GM21360 (cell line): ENCODE results near the gene NTN3.
"Not testable (repeated sequence)": the region's sequence is repeated elsewhere in the genome, so short reads cannot be mapped to it uniquely, and the experiment has no call there.

Experiments used
- ATAC-seq: cut with Tn5 transposase; IDR thresholded peaks from one replicate; pipeline ENCODE4 v1.9.1; 2021; ENCODE audit warnings: mild to moderate bottlenecking, moderate library complexity; ENCODE audit not compliant: unreplicated experiment

NTN3 gene

DNA sequence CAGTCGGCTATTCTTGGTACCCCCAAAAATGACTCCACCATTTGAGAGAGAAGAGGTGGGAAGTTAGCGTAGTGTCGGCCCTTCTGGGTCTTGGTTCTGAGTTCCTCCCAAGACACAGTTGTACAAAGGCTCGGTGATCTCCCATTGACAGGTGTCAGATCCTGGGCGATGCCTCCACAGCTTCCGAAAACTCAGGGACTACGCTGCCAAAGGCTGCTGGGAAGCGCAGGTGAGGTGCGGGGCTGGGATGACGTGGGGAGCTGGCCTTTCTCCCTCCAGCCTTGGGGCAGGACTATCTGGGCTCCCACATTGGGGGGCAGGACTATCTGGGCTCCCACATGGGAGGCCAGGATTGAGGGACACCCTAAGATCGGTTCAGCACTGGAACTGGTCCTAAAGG, 31.5 kb upstream of the NTN3 start:
- ATAC-seq: no peak

DNA sequence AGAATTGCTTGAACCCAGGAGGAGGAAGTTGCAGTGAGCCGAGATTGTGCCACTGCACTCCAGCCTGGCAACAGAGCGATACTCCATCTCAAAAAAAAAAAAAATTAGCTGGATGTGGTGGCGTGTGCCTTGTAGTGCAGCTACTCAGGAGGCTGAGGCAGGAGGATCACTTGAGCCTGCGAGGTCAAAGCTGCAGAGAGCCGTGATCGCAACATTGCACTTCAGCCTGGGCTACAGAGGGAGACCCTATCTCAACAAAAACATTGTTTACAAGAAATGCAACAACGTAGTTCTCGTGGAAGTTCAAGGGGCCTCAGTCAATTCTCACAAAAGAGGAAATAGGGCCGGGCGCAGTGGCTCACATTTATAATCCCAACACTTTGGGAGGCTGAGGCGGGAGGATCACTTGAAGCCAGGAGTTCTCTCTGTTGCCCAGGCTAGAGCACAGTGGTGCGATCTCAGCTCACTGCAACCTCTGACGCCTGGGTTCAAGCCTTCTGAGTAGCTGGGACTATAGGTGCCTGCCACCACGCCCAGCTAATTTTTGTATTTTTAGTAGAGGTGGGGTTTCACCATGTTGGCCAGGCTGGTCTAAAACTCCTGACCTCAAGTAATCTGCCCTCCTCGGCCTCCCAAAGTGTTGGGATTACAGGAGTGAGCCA, 29.8 kb upstream of the NTN3 start:
- not testable (repeated sequence) for ATAC-seq

DNA sequence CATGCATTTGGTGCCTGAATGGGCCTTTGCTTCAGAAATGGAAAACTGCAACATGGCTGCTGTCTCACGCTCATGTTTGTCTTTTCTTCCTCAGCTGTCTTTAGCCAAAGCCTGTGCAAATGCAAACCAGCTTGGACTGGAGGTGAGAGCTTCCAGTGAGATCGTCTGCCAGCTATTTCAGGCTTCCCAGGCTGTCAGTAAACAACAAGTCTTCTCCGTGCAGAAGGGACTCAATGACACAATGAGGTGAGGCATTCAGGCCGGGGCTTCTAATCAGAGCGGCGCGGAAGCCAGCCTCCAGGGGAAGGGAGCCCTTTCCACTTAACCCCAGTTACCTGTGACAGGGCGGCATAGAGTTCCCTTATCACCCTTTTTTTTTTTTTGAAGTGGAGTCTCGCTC, 27.5 kb upstream of the NTN3 start:
- no peak for ATAC-seq

DNA sequence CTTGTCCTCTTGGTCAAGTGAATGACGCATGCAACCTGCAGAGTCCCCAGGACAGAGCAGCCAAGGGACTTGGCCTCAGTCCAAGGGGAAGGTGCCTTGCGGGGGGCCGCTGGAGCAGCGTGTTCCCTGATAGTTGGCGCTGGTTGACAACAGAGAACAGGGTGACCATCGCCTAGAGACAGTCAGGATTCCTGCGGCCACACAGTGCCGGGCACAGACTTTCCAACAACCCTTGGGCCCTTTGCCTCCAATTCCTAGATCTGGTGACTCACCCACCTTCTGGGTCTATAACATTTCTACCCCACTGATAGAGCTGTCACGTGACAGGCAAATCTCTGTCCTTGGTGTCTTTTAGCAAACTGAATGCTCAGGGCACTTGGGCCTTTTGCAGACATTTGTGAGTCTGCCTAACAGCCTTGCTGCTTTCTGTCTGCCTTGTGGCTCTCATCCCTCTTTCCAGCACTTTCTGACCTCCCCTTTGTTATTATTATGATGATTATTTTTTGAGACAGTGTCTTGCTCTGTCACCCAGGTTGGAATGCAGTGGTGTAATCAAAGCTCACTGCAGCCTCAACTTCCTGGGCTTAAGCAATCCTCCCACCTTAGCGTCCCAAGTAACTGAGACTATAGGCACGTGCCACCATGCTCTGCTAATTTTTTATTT, 23.0 kb upstream of the NTN3 start:
- no peak for ATAC-seq

DNA sequence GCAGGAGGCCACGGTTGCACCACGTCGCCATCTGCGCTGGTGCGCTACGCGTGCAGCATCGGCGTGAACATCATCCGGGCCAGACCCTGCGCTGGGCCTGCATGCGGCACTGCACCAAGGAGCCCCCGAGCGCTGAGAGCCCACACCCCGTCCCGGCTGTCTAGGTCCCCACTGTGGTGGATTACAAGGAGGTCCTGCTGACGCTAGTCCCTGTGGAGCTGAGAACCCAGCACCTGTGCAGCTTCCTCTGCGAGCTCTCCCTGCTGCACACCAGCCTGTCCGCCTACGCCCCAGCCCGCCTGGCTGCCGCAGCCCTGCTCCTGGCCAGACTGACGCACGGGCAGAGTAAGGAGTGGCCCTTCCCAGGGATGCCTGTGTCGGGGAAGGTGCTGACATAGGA, 22.0 kb upstream of the NTN3 start:
- ATAC-seq: no peak

DNA sequence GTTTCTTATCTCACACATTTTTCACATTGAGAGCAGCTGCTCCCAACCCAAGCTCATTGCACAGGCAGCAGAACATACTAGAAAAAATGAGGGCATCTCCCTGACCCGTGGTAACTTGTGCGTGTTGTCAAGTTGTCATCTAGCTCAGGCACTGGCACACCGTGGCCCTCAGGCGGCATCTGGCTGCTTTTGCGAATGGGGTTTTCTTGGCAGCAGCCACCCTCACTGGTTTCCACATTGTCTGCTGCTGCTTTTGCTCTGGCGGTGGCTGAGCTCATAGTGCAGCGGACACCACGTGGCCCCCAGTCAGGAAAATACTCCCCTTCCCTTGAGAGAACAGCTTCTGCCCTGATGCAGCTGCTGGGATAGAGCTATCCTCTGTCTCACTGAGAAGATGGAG, 20.6 kb upstream of the NTN3 start:
- ATAC-seq: no peak

DNA sequence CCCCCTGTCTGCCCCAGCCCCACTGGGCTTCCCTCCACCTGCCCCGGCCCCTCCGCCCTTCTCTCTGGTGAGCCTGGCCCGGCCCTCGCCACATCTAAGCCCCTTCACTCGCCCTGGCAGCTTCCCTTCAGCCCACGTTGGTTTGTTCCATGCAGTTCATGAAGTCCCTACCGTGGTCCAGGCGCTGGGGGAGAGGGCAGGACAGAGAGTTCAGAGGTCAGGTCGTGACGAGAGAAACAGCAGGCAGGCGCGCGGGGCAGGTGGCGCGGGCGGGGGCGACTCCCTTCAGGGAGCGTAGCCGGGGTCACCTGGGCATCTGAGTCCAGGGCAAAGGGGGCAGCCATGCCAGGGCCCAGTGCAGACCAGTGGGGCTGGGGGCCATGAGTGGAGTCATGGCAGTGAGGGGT, 20.1 kb upstream of the NTN3 start:
- no peak for ATAC-seq

DNA sequence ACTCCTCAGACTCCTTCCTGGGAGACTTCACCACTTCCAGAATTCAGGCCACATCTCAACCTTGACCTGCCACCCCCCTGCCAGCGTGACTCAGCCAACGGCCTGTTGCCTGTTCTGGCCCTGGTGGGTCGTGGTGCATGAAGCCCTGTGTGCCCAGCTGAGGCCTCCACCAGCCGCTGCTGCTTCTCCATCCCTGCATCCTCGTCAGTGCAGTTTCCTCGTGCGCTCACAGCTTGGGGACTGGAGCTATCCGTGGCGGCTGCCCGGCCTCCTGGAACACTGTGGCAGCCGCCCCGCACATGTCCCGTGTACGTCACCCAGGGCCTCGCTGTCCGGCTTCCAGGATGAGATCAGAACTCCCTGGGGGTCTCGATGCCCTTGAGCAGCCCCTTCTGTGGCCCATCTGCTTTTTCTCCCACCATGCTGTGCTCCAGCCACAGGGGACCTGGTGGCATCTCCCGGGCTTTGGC, 19.2 kb upstream of the NTN3 start:
- no peak for ATAC-seq

DNA sequence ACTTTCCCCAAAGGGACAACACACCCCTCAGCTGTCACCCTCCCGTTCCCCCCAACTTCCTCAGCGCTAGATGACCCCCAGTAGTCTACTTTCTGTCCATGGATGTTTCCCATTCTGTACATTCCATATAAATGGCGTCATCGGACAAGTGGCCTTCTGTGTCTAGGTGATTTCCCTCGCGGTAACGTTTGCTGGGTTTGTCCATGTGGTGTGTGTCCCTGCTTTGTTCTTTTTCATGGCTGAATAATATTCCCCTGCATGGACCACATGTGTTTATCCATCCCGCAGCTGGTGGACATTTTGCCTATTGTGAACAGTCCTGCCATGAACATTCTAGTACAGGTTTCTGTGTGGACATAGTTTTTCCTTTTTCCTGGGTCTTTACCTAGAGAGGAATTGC, 18.4 kb upstream of the NTN3 start:
- ATAC-seq: no peak

DNA sequence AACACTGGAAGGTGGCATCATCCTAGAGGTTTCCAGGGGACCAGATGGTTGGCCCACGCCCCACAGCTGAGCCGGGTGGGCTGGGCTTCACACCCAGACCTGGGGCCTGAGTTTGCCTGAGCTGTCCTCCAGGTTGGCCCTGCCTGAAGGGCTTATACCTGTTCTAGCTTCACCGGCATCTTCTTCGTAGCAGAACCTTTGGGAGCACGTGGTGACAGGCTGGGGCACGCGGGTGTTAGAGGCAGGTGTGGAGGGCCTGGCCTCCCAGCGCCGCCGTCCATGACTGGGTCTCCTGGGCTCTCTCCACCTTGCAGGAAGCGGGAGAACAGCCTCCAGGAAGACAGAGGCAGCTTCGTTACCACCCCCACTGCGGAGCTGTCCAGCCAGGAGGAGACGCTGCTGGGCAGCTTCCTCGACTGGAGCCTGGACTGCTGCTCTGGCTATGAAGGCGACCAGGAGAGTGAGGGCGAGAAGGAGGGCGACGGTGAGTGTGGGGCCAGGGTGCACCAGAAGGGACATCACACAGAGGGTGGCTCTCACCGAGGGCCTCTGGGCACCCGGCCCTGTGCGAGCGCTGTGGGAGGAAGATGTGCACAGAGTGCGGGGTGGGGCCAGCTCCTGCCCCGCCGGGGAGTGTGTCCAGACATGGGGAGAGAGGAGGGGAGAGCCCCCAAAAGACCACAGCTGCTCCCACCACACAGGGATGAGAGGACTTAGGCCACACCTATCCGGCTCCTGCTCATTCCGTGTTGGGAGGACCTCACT, 15.8 kb upstream of the NTN3 start:
- ATAC-seq: no peak

DNA sequence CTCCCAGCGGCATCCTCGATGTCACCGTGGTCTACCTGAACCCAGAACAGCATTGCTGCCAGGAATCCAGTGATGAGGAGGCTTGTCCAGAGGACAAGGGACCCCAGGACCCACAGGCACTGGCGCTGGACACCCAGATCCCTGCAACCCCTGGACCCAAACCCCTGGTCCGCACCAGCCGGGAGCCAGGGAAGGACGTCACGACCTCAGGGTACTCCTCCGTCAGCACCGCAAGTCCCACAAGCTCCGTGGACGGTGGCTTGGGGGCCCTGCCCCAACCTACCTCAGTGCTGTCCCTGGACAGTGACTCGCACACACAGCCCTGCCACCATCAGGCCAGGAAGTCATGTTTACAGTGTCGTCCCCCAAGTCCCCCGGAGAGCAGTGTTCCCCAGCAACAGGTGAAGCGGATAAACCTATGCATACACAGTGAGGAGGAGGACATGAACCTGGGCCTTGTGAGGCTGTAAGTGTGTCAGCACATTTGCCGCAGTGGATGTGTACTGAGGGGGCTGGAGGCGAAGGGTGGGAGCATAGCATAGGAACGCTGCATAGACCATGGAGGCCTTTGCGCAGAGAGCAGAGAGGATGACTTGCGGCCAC, 14.4 kb upstream of the NTN3 start:
- ATAC-seq: no peak

DNA sequence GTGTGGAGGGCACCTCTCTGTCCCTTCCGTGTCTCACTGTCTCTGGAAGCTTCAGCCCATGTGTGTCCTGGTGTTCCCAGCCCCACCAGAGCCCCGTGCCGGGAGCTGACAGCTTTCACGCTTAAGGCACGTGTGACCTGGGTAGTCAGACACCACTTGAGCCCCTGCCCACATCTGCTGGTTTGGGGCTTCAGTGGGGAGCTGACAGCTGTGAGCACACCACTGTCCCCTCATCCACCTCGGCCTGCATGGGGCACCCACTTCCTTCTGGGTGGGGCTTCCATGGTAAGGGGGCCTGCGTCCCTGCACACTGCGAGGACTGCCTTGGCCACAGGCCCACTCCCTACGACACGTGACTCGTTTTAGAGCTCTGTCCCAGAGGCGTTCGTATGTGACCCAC, 13.8 kb upstream of the NTN3 start:
- no peak for ATAC-seq

DNA sequence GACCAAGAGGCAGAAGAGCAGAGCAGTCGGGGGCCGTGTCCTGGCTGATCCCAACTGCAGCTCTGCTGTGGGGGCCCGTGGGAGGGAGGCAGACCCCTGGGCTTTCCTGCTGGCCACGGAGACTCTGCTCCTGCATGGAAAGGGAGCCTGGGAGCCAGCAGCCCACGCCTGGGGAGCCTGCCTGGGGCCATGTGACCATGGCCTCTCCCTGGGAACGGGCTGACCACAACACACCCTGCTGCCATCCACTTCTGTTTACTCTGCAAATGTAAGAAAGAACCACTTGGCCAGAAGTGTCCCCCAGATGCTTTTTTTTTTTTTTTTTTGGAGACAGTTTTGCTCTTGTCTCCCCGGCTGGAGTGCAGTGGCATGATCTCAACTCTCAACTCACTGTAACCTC, 13.2 kb upstream of the NTN3 start:
- ATAC-seq: no peak

DNA sequence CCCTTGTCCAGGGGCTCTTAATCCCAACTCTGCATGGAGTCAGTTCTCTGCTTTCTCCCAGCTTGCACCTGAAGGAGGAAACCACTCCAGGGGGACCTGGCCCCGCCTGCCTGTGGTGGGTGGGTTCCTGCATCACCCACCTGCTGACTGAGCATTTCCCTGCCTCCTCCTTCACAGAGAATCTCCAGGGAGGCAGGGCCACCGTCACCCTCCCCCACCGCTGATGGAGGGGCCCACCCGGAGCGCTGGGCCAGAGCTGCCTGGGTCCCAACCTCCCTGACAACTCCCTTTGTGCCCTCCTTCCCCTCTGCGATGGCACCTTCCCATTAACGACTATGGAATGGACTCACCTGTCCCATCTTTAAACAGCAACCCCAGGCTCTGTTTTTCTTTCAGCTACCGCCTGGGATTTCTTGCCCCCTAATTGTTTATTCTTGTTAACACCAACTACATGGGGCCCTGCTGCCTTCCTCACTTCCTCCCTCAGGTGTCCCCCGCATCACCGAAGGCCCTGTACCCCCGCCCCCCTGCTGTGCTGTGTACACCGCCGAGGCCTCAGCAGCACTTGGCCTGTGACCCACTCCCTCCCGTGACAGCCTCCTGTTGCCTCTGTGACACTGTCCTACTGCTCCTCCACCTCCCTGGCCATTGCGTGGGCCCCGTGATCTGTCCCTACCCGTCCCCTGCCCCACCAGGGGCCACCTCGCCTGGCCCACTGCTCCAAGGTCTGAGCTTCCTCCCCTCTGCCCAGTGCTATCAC, 12.0 kb upstream of the NTN3 start:
- ATAC-seq: peak; percentile 4

DNA sequence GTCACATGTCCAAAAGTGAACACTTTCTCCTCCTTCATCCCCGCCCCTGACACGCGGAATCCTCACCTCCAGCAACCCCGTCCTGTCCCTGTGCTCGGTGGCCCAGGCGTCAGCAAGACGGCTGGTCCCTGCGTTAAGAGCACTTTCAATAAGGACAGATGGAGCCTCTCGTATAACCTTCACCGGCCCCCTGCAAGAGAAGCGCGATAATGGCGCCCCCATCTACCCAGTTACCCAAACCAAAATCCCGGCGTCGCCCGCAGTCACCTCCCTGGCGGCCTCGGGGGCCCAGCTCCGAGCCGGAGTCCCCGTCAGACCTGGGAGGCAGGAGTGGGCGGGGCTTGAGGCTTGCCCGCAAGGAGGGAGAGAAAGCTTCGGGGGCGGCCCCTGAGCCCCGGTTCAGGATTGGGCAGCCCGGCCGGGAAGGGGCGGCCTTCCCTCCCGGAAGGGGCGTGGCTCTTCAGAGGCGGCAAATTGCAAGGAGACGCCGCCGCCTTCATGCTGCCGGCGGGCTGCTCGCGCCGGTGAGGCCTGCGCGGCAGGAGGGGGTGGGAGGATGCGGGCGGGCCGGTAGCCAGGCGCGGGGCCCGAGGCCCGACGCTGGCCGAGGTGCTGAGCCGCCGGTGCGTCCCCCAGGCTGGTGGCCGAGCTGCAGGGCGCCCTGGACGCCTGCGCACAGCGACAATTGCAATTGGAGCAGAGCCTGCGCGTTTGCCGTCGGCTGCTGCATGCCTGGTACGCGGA, 11.3 kb upstream of the NTN3 start, which contains the start of gene TEDC2:
Gene TEDC2, plus strand, starts transcription at position 463 of the 744 bp plus-strand sequence. Its CDS starts 36 bp downstream, at position 499.
- peak; percentile 71 for ATAC-seq

DNA sequence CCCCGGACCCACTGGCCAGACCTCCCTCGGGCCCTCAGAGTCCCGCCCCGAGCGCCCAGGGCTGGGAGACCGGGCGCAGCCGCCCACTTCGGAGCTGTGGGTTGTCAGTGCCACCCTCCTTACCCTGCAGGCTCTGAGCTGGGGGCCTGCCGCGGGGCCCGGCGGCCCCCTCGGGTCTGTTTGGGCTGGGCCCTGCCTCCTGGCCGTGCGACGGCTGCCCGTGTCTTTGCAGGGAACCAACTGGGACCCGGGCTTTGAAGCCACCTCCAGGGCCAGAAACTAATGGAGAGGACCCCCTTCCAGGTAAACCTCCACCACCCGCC, 10.7 kb upstream of the NTN3 start:
- no peak for ATAC-seq

DNA sequence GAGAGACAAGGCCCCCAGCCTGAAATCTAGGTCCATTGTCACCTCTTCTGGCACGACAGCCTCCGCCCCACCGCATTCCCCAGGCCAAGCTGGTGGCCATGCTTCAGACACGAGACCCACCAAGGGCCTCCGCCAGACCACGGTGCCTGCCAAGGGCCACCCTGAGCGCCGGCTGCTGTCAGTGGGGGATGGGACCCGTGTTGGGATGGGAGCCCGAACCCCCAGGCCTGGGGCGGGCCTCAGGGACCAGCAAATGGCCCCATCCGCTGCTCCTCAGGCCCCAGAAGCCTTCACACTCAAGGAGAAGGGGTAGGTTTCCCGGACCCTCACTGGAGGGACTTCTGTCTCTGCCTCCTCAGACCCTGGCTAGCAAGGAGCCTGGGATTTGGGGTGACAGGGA, 10.2 kb upstream of the NTN3 start:
- ATAC-seq: no peak

DNA sequence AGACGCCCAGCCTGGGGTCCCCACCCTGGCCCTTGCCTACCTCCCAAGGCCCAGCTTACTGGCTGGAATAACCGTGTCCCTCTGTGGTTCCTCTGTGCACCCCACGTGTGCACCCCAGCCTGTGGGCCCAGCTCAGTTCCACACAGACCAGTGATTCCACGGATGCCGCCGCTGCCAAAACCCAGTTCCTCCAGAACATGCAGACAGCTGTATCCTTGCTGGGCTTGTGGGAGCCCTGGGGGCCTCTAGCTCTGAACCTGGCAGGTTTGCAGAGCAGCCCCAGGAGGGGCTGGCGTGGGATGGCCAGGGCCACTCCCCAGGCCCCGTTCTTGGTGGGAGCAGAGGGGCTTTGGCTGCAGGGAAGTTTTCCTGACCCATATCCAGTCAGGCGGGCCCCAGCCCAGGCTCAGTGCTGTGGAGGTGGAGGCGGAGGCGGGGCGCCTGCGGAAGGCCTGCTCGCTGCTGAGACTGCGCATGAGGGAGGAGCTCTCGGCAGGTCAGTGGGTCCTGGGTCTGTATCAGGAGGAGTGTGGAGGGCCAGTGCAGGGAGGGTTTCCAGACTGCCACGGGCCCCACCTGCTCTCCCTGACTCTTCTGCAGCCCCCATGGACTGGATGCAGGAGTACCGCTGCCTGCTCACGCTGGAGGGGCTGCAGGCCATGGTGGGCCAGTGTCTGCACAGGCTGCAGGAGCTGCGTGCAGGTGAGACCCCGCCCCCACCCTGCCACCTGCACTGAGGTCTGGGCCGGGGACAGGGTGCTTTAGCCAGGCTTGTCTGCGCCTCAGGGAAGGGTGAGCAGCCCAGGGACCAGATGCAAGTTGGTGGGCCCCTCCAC, 8.8 kb upstream of the NTN3 start:
- no peak for ATAC-seq

DNA sequence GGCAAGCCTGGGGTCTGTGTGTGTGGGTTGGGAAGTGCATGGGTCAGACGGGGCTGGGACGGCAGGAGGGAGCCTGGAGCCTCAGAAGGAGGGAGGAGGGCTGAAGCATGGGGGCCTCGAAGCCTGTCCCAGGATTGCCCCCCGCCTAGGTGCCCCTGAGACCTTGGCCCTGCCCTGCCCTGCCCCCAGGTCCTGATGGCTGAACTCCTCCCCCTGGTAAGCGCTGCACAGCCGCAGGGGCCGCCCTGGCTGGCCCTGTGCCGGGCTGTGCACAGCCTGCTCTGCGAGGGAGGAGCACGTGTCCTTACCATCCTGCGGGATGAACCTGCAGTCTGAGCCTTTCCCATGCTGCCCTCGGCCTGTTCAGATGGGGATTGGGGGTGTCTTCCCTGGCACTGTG, 6.8 kb upstream of the NTN3 start:
- no peak for ATAC-seq
